Transverse colon (tissue), 4 donors: ENCODE results near the gene SMTNL2.

Source experiments
- CTCF ChIP-seq, 5 experiments: fragments of 200-600 bp in 3 of 5; fragments of 450-650 bp in 2 of 5; sonication (generic) in 3 of 5; IDR thresholded peaks; 1 replicate in 2 of 5; 2 replicates in 3 of 5; pipeline ENCODE4 v1.5.1; 2016 to 2017; ENCODE audit warnings: antibody characterized with exemption in 5 of 5, inconsistent platforms in 3 of 5, mild to moderate bottlenecking in 2 of 5, moderate library complexity in 1 of 5
- EP300 ChIP-seq: sonication (generic); formaldehyde crosslinking; IDR thresholded peaks from one replicate; pipeline ENCODE4 v1.6.1; 2017; ENCODE audit warnings: antibody characterized with exemption, low read depth
- POLR2A ChIP-seq: fragments of 450-650 bp; IDR thresholded peaks from one replicate; pipeline ENCODE4 v1.6.1; 2016; ENCODE audit warnings: antibody characterized with exemption, mild to moderate bottlenecking, moderate library complexity
- POLR2AphosphoS5 ChIP-seq, 3 donors: sonication (generic); formaldehyde crosslinking; IDR thresholded peaks; one replicate each; pipeline ENCODE4 v1.6.1; 2016; ENCODE audit warnings: antibody characterized with exemption in 3 of 3

DNA sequence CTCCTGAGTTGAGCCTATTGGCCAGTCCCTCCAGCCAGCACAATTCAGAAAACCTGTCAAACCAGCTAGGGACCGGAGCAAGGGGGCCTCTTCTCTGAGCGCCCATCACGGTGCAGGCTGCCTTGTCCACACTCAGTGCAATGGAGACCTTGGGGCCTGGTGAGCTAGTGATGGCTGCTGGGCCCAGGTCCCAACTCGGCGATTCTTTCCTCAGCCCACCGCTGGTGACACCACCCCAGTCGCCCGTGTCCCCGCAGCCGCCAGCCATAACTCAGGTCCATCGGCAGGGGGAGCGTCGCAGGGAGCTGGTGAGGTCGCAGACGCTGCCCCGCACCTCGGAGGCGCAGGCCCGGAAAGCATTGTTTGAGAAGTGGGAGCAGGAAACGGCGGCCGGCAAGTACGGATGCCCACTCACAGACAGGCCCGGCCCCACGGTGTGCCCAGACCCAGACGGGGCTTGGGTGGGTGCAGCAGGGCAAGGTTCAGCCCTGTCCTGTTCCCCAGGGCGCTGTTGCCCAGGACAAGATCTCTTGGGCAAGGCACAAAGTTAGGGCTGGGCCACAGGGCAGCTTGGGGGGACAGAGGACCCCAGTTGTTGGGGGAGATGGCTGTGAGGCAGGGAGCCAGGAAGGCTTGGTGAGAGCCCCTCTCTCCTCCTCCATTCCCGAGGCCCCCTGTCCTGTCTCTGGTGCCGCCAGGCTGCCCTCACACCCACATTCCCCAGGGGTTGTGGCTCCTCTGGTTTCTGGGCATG is 10.8 kb downstream of the SMTNL2 start:
- peak; percentile 25 to 51 (median 33) for TF ChIP-seq CTCF (IDR thresholded peaks at IDR 0.05)
- no peak for TF ChIP-seq POLR2A
- TF ChIP-seq POLR2AphosphoS5 (IDR thresholded peaks at IDR 0.05): no peak
- no peak for TF ChIP-seq EP300
